Thyroid gland (tissue), 4 donors: ENCODE measurements around the gene NFASC. TPM values are rescaled to one million over a fixed set of nuclear protein-coding genes. Genes with fewer than 3 reads are reported as not detected.

Source experiments
- DNase-seq, 2 donors: peaks; one replicate each; pipeline ENCODE4 v3.0.0-alpha.2; 2019
- H3K27ac ChIP-seq, 3 donors: fragments of 200-600 bp; sonication (generic); 1 replicate in 2 of 3; 2 replicates in 1 of 3; pipeline ENCODE4 v1.5.1; 2016 to 2019; ENCODE audit warnings: mild to moderate bottlenecking in 1 of 3, moderate library complexity in 1 of 3
- H3K27me3 ChIP-seq: fragments of 200-600 bp; sonication (generic); one replicate; pipeline ENCODE4 v1.5.1; 2019
- H3K36me3 ChIP-seq, 2 donors: fragments of 200-600 bp; sonication (generic); one replicate each; pipeline ENCODE4 v1.5.1; 2016 to 2019
- H3K4me1 ChIP-seq, 2 donors: fragments of 200-600 bp; sonication (generic); one replicate each; pipeline ENCODE4 v1.5.1; 2017 to 2019
- H3K4me3 ChIP-seq, 3 donors: fragments of 200-600 bp; sonication (generic); replicated peaks in 1 of 3; 1 replicate in 2 of 3; 2 replicates in 1 of 3; pipeline ENCODE4 v1.5.1; 2016; ENCODE audit warnings: mild to moderate bottlenecking in 1 of 3
- H3K9me3 ChIP-seq: fragments of 200-600 bp; sonication (generic); one replicate; pipeline ENCODE4 v1.5.1; 2017
- CTCF ChIP-seq, 6 experiments: fragments of 200-600 bp in 3 of 6; fragments of 450-650 bp in 3 of 6; sonication (generic) in 3 of 6; IDR thresholded peaks; one replicate each; pipeline ENCODE4 v1.5.1; 2016 to 2019; ENCODE audit warnings: antibody characterized with exemption in 6 of 6, mild to moderate bottlenecking in 2 of 6, inconsistent platforms in 1 of 6, moderate library complexity in 1 of 6
- POLR2A ChIP-seq, 2 donors: fragments of 450-650 bp; IDR thresholded peaks; one replicate each; pipeline ENCODE4 v1.6.1; 2017; ENCODE audit warnings: antibody characterized with exemption in 2 of 2, mild to moderate bottlenecking in 2 of 2, moderate library complexity in 1 of 2
- WGBS, 2 donors: methylation state at CpG; one replicate each; pipeline ENCODE4 v1.1.5; 2017; 5-methylcytosine and 5-hydroxymethylcytosine counted together
- intact Hi-C: fragments of 100-400 bp; cut with DNase I; formaldehyde crosslinking; loops from one replicate; pipeline ENCODE4 v1.15.1; 2023
- total RNA-seq, 4 donors: library from RNA; depleted of rRNA; stranded (reverse); fragments of >200 nt; gene quantifications; one replicate each; pipeline ENCODE4 v1.2.3, GENCODE V29; 2016

Gene NFASC
- total RNA-seq, 4 donors from 2014 or later = 3.6 to 9.4 (median 3.9) TPM

GRCh38 chr1:204975021-204975420 lies 104.4 kb downstream of the NFASC start:
- peaks cover 0 to 3% of the 10 kb centered on the region in 2 donors for H3K4me1 ChIP-seq
- intact Hi-C loops = loop anchor here (5.0 kb wide), 1 partner anchor 282 kb away; no protein-coding TSS in a partner anchor

GRCh38 chr1:204975568-204976235 lies 105.0 kb downstream of the NFASC start:
- H3K4me3 ChIP-seq = no peak overlapping the region
- H3K4me1 ChIP-seq = peaks cover 0 to 3% of the 10 kb centered on the region in 2 donors
- no peak overlapping the region for H3K27ac ChIP-seq
- no peak for TF ChIP-seq POLR2A (IDR thresholded peaks at IDR 0.05)
- TF ChIP-seq CTCF (IDR thresholded peaks at IDR 0.05) = peak; percentile 56 to 90 (median 78)
- H3K9me3 ChIP-seq = no peaks in the 10 kb centered on the region
- intact Hi-C loops = loop anchor here (5.0 kb wide), 1 partner anchor 282 kb away; no protein-coding TSS in a partner anchor
- no peaks in the 10 kb centered on the region for H3K27me3 ChIP-seq
- peak; percentile 45 to 54 for DNase-seq
- no peaks in the 10 kb centered on the region for H3K36me3 ChIP-seq
- WGBS, 2 donors = 48 to 51% methylated on average over 8 of the region's 8 CpGs

More at GRCh38 chr1:204975021-204975420, 104.4 kb downstream of the NFASC start:
- Histone ChIP-seq H3K27ac (no peak overlapping the region), H3K4me3 (no peak overlapping the region), H3K36me3 (no peaks in the 10 kb centered on the region), H3K9me3 (no peaks in the 10 kb centered on the region), H3K27me3 (no peaks in the 10 kb centered on the region)
- TF ChIP-seq POLR2A (IDR thresholded peaks at IDR 0.05) (no peak), CTCF (IDR thresholded peaks at IDR 0.05) (no peak)
- DNase-seq = no peak
- 71 to 82% methylated on average over 9 to 12 of the region's 12 CpGs for WGBS, 2 donors

DNA sequence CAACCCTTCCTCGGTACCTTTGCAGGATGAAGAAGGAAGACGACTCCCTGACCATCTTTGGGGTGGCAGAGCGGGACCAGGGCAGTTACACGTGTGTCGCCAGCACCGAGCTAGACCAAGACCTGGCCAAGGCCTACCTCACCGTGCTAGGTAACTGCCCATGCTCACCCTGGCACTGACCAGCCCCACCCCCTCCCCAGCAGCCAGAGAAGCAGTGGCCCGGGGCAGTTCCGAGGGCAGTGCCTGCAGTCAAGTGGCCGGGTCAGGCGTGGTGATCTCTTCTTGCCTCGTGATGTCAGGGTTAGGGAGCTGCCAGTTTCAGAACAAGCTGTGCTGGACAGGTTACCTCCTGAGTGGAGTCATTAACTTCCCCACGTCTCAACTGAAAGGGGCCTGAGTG lies 106.0 kb downstream of the NFASC start:
- 48 to 79% methylated on average over 8 to 10 of the region's 13 CpGs for WGBS, 2 donors
- Histone ChIP-seq H3K9me3 (no peaks in the 10 kb centered on the region), H3K27ac (no peak overlapping the region), H3K4me3 (no peak overlapping the region), H3K36me3 (no peaks in the 10 kb centered on the region), H3K27me3 (no peaks in the 10 kb centered on the region), H3K4me1 (peaks cover 0 to 3% of the 10 kb centered on the region in 2 donors)
- intact Hi-C loops = loop anchor here (5.0 kb wide), 1 partner anchor 281 kb away; no protein-coding TSS in a partner anchor
- peak; percentile 55 to 56 for DNase-seq
- TF ChIP-seq CTCF (IDR thresholded peaks at IDR 0.05) = no peak
- TF ChIP-seq POLR2A (IDR thresholded peaks at IDR 0.05) = no peak

DNA sequence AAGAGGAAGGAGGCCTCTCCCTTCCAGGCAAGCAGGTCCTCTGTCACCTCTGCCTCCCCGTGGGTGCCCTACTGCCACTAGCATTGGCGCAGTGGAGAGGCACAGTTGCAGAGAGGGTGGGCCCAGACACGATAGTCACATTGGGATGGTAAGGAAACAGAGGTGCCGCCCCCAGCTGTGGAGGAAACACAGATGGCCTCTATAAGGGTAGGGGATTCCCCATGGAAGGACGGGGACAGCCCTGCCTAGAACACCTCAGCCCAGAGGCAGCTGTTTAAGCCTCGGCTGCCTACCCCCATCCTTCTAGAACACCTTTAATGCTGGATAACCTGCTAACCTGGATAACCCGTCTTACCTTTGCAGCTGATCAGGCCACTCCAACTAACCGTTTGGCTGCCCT lies 106.7 kb downstream of the NFASC start:
- H3K4me3 ChIP-seq = no peak overlapping the region
- no peak for DNase-seq
- no peaks in the 10 kb centered on the region for H3K27me3 ChIP-seq
- intact Hi-C loops = loop anchor here (5.0 kb wide), 1 partner anchor 280 kb away; no protein-coding TSS in a partner anchor
- no peaks in the 10 kb centered on the region for H3K9me3 ChIP-seq
- no peaks in the 10 kb centered on the region for H3K36me3 ChIP-seq
- WGBS, 2 donors = 89 to 90% methylated on average over 8 of the region's 8 CpGs
- H3K4me1 ChIP-seq = peaks cover 0 to 3% of the 10 kb centered on the region in 2 donors
- H3K27ac ChIP-seq = no peak overlapping the region
- TF ChIP-seq POLR2A (IDR thresholded peaks at IDR 0.05) (no peak), CTCF (IDR thresholded peaks at IDR 0.05) (no peak)

DNA sequence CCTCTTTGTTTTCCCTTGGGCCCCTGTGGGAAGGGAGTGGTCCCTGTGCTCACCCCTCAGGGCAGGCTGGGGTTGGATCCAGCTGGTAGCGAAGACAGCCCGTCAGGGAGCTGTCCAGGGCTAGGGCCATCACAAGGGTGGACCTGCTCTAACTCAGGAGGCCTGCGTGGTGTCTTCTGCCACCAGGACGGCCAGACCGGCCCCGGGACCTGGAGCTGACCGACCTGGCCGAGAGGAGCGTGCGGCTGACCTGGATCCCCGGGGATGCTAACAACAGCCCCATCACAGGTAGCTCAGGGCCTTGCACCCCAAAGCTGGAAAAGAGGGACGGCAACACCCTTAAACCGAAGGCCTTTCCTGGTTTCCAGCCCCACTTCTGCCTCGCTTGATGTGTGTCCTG lies 108.1 kb downstream of the NFASC start:
- DNase-seq = no peak
- Histone ChIP-seq H3K9me3 (no peaks in the 10 kb centered on the region), H3K4me3 (no peak overlapping the region), H3K27me3 (no peaks in the 10 kb centered on the region), H3K4me1 (peaks cover 0 to 3% of the 10 kb centered on the region in 2 donors), H3K36me3 (no peaks in the 10 kb centered on the region), H3K27ac (no peak overlapping the region)
- intact Hi-C loops = loop anchor here (5.0 kb wide), 1 partner anchor 279 kb away; no protein-coding TSS in a partner anchor
- 87 to 90% methylated on average over 4 to 11 of the region's 14 CpGs for WGBS, 2 donors
- no peak for TF ChIP-seq POLR2A (IDR thresholded peaks at IDR 0.05)
- TF ChIP-seq CTCF (IDR thresholded peaks at IDR 0.05) = no peak
